ENCODE results near the gene ARMH1.
A peak's percentile ranks its signal among the peaks of the same experiment; 100 is the strongest.

ARMH1 gene

DNA sequence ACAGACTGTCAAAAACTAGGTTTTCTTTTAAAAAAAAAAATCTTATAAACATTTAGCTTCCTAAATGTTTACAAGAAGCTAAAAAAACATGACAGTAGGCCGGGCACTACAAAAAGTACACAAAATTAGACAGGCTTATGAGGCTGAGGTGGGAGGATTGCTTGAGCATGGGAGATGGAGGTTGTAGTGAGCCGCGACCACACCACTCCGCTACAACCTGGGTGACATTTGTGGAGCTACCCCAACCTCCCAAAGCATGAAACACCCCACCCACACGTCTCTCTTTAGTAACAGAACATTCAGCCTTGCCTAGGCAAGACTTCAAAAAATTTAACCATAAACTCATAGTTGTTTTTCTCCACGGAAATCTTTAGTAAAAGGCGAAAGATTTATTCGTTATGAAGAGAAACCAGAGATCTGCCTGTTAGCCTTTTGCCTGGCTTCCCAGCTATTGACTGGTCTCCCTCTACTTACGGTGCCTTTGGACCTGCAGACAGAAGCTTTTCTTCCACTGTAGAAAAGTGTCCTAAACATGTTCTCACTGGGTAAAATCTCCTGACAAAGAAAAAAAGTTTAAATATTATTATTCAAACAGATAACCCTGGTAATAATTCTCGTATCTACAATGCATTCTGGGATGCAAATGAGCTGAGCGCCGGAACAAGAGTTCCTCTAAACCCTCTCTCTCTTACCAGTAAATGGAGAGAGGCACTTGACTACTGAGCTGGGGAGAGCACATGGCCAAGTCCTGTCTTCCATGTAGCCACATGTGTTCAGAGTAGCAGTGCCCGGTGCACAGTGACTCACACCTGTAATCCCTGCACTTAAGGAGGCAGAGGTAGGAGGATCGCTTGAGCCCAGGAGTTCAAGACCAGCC, 47.2 kb downstream of the ARMH1 start (continued):
- TF ChIP-seq, protein P1, sequence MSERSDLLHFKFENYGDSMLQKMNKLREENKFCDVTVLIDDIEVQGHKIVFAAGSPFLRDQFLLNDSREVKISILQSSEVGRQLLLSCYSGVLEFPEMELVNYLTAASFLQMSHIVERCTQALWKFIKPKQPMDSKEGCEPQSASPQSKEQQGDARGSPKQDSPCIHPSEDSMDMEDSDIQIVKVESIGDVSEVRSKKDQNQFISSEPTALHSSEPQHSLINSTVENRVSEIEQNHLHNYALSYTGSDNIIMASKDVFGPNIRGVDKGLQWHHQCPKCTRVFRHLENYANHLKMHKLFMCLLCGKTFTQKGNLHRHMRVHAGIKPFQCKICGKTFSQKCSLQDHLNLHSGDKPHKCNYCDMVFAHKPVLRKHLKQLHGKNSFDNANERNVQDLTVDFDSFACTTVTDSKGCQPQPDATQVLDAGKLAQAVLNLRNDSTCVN (tag by site-specific recombination; optimal IDR thresholded peaks at IDR 0.05): peak; percentile 21
- TF ChIP-seq, protein P2, sequence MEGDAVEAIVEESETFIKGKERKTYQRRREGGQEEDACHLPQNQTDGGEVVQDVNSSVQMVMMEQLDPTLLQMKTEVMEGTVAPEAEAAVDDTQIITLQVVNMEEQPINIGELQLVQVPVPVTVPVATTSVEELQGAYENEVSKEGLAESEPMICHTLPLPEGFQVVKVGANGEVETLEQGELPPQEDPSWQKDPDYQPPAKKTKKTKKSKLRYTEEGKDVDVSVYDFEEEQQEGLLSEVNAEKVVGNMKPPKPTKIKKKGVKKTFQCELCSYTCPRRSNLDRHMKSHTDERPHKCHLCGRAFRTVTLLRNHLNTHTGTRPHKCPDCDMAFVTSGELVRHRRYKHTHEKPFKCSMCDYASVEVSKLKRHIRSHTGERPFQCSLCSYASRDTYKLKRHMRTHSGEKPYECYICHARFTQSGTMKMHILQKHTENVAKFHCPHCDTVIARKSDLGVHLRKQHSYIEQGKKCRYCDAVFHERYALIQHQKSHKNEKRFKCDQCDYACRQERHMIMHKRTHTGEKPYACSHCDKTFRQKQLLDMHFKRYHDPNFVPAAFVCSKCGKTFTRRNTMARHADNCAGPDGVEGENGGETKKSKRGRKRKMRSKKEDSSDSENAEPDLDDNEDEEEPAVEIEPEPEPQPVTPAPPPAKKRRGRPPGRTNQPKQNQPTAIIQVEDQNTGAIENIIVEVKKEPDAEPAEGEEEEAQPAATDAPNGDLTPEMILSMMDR (tag by site-specific recombination; IDR thresholded peaks at IDR 0.05): no peak
- no peak for TF ChIP-seq ZNF510 (tag by site-specific recombination; IDR thresholded peaks at IDR 0.05; ENCODE audit: insufficient replicate concordance)
- peak; percentile 49 for TF ChIP-seq ZNF660 (tag by site-specific recombination; IDR thresholded peaks at IDR 0.05)
- no peak for TF ChIP-seq ZNF324 (tag by site-specific recombination; IDR thresholded peaks at IDR 0.05)
- peak; percentile 76 for TF ChIP-seq ZEB2 (tag by site-specific recombination; IDR thresholded peaks at IDR 0.05)
- no peak for TF ChIP-seq ZNF302 (tag by site-specific recombination; IDR thresholded peaks at IDR 0.05; ENCODE audit: low read depth)
- TF ChIP-seq ZNF391 (tag by site-specific recombination; IDR thresholded peaks at IDR 0.05; ENCODE audit: borderline replicate concordance, low read depth): no peak
- TF ChIP-seq SCRT1 (tag by site-specific recombination; IDR thresholded peaks at IDR 0.05; ENCODE audit: borderline replicate concordance): no peak
- TF ChIP-seq SP3 (tag by site-specific recombination; IDR thresholded peaks at IDR 0.05): peak; percentile 34; the same call in 1 of the 2 replicates
- no peak for TF ChIP-seq ZNF529 (tag by site-specific recombination; IDR thresholded peaks at IDR 0.05; ENCODE audit: insufficient replicate concordance)
- TF ChIP-seq, protein P3, sequence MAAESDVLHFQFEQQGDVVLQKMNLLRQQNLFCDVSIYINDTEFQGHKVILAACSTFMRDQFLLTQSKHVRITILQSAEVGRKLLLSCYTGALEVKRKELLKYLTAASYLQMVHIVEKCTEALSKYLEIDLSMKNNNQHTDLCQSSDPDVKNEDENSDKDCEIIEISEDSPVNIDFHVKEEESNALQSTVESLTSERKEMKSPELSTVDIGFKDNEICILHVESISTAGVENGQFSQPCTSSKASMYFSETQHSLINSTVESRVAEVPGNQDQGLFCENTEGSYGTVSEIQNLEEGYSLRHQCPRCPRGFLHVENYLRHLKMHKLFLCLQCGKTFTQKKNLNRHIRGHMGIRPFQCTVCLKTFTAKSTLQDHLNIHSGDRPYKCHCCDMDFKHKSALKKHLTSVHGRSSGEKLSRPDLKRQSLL (tag by site-specific recombination; IDR thresholded peaks at IDR 0.05): peak; percentile 46; the same call in 1 of the 2 replicates
- TF ChIP-seq ZNF600 (tag by site-specific recombination; IDR thresholded peaks at IDR 0.05): peak; percentile 69
- 0 out of 2 replicates have a peak, but pooled peaks have one; percentile 25 for TF ChIP-seq BCL11B (tag by site-specific recombination; IDR thresholded peaks at IDR 0.05; ENCODE audit: low read depth)
- peak; percentile 92 for TF ChIP-seq KLF10 (tag by site-specific recombination; IDR thresholded peaks at IDR 0.05)
- TF ChIP-seq, protein P4, sequence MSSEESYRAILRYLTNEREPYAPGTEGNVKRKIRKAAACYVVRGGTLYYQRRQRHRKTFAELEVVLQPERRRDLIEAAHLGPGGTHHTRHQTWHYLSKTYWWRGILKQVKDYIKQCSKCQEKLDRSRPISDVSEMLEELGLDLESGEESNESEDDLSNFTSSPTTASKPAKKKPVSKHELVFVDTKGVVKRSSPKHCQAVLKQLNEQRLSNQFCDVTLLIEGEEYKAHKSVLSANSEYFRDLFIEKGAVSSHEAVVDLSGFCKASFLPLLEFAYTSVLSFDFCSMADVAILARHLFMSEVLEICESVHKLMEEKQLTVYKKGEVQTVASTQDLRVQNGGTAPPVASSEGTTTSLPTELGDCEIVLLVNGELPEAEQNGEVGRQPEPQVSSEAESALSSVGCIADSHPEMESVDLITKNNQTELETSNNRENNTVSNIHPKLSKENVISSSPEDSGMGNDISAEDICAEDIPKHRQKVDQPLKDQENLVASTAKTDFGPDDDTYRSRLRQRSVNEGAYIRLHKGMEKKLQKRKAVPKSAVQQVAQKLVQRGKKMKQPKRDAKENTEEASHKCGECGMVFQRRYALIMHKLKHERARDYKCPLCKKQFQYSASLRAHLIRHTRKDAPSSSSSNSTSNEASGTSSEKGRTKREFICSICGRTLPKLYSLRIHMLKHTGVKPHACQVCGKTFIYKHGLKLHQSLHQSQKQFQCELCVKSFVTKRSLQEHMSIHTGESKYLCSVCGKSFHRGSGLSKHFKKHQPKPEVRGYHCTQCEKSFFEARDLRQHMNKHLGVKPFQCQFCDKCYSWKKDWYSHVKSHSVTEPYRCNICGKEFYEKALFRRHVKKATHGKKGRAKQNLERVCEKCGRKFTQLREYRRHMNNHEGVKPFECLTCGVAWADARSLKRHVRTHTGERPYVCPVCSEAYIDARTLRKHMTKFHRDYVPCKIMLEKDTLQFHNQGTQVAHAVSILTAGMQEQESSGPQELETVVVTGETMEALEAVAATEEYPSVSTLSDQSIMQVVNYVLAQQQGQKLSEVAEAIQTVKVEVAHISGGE (tag by site-specific recombination; conservative IDR thresholded peaks at IDR 0.05; ENCODE audit: low read depth): 0 out of 2 replicates have a peak, but pooled peaks have one; percentile 13
- TF ChIP-seq ZNF521 (tag by site-specific recombination; IDR thresholded peaks at IDR 0.05): no peak
- TF ChIP-seq TRIM28 (IDR thresholded peaks at IDR 0.05; ENCODE audit: borderline replicate concordance, low read length): no peak; the same call in 1 of the 2 replicates
- TF ChIP-seq, protein P5, sequence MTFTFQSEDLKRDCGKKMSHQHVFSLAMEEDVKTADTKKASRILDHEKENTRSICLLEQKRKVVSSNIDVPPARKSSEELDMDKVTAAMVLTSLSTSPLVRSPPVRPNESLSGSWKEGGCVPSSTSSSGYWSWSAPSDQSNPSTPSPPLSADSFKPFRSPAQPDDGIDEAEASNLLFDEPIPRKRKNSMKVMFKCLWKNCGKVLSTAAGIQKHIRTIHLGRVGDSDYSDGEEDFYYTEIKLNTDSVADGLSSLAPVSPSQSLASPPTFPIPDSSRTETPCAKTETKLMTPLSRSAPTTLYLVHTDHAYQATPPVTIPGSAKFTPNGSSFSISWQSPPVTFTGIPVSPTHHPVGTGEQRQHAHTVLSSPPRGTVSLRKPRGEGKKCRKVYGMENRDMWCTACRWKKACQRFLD (tag by site-specific recombination; IDR thresholded peaks at IDR 0.05): no peak
- TF ChIP-seq KLF1 (tag by site-specific recombination; IDR thresholded peaks at IDR 0.05): no peak
- TF ChIP-seq, protein P6, sequence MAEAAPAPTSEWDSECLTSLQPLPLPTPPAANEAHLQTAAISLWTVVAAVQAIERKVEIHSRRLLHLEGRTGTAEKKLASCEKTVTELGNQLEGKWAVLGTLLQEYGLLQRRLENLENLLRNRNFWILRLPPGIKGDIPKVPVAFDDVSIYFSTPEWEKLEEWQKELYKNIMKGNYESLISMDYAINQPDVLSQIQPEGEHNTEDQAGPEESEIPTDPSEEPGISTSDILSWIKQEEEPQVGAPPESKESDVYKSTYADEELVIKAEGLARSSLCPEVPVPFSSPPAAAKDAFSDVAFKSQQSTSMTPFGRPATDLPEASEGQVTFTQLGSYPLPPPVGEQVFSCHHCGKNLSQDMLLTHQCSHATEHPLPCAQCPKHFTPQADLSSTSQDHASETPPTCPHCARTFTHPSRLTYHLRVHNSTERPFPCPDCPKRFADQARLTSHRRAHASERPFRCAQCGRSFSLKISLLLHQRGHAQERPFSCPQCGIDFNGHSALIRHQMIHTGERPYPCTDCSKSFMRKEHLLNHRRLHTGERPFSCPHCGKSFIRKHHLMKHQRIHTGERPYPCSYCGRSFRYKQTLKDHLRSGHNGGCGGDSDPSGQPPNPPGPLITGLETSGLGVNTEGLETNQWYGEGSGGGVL (tag by site-specific recombination; IDR thresholded peaks at IDR 0.05): no peak
- TF ChIP-seq, protein P7, sequence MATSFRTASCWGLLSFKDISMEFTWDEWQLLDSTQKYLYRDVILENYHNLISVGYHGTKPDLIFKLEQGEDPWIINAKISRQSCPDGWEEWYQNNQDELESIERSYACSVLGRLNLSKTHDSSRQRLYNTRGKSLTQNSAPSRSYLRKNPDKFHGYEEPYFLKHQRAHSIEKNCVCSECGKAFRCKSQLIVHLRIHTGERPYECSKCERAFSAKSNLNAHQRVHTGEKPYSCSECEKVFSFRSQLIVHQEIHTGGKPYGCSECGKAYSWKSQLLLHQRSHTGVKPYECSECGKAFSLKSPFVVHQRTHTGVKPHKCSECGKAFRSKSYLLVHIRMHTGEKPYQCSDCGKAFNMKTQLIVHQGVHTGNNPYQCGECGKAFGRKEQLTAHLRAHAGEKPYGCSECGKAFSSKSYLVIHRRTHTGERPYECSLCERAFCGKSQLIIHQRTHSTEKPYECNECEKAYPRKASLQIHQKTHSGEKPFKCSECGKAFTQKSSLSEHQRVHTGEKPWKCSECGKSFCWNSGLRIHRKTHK (tag by site-specific recombination; IDR thresholded peaks at IDR 0.05): no peak
- TF ChIP-seq GLI2 (tag by site-specific recombination; IDR thresholded peaks at IDR 0.05; ENCODE audit: borderline replicate concordance, low read depth): no peak
- no peak for TF ChIP-seq ZBTB48 (tag by site-specific recombination; IDR thresholded peaks at IDR 0.05)
- peak; percentile 69 for TF ChIP-seq ZNF24 (tag by site-specific recombination; IDR thresholded peaks at IDR 0.05)

Data from HEK293 (cell line).